Measurements from ENCODE around the gene XPR1. TPM values are rescaled to one million over a fixed set of nuclear protein-coding genes. Genes with fewer than 3 reads are reported as not detected.

Gene XPR1
- total RNA-seq, 3 donors from 2014 or later, result 19.0 to 49.5 (median 35.7) TPM

DNA sequence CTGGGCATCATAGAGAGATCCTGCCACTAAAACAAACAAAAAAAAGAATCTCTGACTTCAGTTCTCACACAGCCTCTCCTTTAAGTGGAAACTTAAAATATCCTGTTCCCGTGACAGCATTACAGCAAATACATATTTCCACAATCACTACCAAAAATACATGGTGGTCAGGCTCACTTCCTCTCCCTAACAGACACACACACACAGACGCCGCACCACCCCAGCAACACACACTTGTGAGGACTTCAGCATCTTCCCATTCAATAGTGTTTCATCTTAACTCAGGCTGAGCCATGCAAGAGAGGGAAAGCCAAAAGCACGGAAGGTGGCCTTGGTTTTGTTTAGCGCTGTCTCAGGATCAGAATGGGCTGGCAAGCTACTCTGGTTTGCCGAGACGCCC is 302.7 kb downstream of the XPR1 start:
- Histone ChIP-seq H3K9me3 (no peaks in the 10 kb centered on the region), H3K4me1 (no peaks in the 10 kb centered on the region), H3K27ac (no peak overlapping the region), H3K4me3 (no peak overlapping the region), H3K27me3 (no peaks in the 10 kb centered on the region), H3K36me3 (no peaks in the 10 kb centered on the region)
- TF ChIP-seq POLR2AphosphoS5 (IDR thresholded peaks at IDR 0.05) (no peak), POLR2A (IDR thresholded peaks at IDR 0.05) (no peak)
- TF ChIP-seq, protein P1, sequence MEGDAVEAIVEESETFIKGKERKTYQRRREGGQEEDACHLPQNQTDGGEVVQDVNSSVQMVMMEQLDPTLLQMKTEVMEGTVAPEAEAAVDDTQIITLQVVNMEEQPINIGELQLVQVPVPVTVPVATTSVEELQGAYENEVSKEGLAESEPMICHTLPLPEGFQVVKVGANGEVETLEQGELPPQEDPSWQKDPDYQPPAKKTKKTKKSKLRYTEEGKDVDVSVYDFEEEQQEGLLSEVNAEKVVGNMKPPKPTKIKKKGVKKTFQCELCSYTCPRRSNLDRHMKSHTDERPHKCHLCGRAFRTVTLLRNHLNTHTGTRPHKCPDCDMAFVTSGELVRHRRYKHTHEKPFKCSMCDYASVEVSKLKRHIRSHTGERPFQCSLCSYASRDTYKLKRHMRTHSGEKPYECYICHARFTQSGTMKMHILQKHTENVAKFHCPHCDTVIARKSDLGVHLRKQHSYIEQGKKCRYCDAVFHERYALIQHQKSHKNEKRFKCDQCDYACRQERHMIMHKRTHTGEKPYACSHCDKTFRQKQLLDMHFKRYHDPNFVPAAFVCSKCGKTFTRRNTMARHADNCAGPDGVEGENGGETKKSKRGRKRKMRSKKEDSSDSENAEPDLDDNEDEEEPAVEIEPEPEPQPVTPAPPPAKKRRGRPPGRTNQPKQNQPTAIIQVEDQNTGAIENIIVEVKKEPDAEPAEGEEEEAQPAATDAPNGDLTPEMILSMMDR (IDR thresholded peaks at IDR 0.05), result no peak
- no peak for DNase-seq (ENCODE audit: low spot score in 2 of 2)
- intact Hi-C loops (cut with DNase I; ENCODE audit: low total_unique reads), result no loop called here

DNA sequence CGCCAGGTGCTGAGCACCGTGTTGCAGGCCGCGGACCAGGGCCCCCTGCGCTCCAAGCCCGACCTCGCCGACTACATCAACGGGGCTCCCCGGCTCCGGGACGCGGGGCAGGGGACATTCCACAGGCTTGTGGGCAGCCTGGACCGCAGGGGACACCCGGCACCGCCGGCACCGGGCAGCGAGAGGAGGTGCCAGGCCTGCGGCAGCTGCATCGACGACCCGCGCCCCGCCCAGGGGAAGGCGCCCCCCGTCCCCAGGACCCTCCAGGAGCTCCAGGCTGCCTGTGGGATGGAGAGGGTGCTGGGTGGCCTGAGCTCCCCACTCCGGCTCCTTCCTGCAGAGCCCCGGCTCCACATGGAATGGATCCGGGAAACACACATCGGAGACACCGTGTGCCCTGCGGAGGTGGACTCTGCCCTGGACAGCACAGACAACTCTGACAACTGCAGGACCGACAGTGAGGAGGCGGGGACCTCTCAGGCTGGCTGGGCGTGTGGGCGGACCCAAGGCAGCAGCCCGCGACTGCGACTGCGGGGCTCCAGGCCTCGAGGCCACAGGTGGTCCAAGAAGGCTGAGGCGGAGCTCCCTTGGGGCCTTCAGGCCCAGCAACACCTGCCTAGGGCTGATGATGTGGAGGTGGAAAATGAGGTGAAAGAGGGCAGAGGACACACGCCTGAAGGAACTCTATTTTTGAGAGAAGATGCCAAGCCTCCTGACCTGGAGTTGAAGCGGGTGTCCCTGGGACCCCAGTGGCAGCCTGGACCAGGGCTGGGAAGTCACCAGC is 303.7 kb downstream of the XPR1 start:
- Histone ChIP-seq H3K27me3 (no peaks in the 10 kb centered on the region), H3K27ac (no peak overlapping the region), H3K4me1 (no peaks in the 10 kb centered on the region), H3K36me3 (no peaks in the 10 kb centered on the region), H3K4me3 (no peak overlapping the region), H3K9me3 (no peaks in the 10 kb centered on the region)
- DNase-seq (ENCODE audit: low spot score in 2 of 2), result no peak
- TF ChIP-seq, protein P1 (IDR thresholded peaks at IDR 0.05), result no peak
- TF ChIP-seq POLR2AphosphoS5 (IDR thresholded peaks at IDR 0.05), result no peak
- no peak for TF ChIP-seq POLR2A (IDR thresholded peaks at IDR 0.05)
- intact Hi-C loops (cut with DNase I; ENCODE audit: low total_unique reads), result no loop called here

DNA sequence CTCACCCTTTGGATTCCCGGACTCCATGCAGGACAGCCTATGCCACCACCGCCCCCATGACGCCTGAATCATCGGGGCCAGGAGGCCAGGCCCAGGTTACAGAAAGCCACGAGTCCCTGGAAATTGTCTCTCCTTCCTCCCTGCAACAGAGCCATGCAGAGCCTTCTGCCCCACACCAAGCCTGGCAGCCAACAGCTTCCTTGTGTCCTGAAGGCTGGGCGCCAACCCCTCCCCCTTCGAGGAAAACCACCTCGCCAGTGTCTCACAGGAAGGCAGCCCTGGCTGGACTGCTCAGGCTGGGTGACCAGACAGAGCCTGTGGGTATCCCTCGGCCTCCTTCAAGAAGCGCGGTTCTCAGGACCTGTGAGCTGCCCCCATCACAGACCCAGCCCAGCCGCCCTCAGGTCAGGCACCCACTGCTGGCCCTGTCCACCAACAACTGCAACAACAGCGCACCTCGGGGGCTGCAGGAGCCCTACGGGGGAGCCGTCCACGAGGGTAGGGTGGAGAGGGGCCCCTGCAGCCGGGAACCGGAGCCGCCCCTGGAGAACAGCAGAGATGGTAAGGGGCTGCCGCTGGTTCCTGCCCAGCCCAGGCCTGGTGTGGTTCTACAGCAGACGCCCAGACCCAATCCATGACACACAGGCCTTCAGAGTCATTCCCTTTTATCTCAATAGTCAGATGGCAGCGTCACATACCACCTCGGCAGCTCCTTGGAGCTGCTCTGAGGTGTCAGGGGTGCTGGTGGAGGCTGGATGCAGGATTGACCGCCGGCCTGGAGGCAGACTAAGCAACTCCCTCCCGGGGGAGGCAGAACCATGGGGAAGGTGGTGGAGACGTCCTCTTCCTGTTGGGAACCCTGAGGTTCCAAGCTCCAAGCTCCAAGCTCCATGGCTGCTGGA is 304.5 kb downstream of the XPR1 start:
- peak in 1 of 2 donors; percentile 53 for DNase-seq (ENCODE audit: low spot score in 2 of 2)
- Histone ChIP-seq H3K36me3 (no peaks in the 10 kb centered on the region), H3K9me3 (no peaks in the 10 kb centered on the region), H3K4me3 (no peak overlapping the region), H3K27me3 (no peaks in the 10 kb centered on the region), H3K4me1 (no peaks in the 10 kb centered on the region), H3K27ac (no peak overlapping the region)
- TF ChIP-seq, protein P1 (IDR thresholded peaks at IDR 0.05), result no peak
- no peak for TF ChIP-seq POLR2A (IDR thresholded peaks at IDR 0.05)
- no peak for TF ChIP-seq POLR2AphosphoS5 (IDR thresholded peaks at IDR 0.05)
- intact Hi-C loops (cut with DNase I; ENCODE audit: low total_unique reads), result no loop called here

DNA sequence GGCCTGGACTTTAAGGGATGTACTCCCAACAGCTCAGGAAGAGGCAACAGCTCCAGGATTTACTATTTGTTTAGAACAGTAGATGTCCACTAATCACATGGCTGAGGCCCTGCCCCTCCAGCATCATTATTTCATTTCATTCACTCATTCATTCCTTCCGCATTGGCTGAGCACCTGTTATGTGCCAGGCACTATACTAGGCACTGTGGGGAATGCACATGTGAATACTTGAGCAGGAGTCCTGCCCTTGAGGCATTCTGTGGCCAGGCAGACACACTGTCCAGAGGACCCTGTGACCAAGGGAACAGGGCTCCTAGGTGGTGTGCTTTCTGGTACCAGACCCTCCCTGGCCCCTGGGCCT is 305.2 kb downstream of the XPR1 start:
- Histone ChIP-seq H3K36me3 (no peaks in the 10 kb centered on the region), H3K9me3 (no peaks in the 10 kb centered on the region), H3K4me1 (no peaks in the 10 kb centered on the region), H3K4me3 (no peak overlapping the region), H3K27ac (no peak overlapping the region), H3K27me3 (no peaks in the 10 kb centered on the region)
- TF ChIP-seq POLR2AphosphoS5 (IDR thresholded peaks at IDR 0.05) (no peak), POLR2A (IDR thresholded peaks at IDR 0.05) (no peak)
- TF ChIP-seq, protein P1 (IDR thresholded peaks at IDR 0.05), result no peak
- DNase-seq (ENCODE audit: low spot score in 2 of 2), result no peak
- intact Hi-C loops (cut with DNase I; ENCODE audit: low total_unique reads), result no loop called here
